HG03521 (cell line): ENCODE results near the gene C12orf56.
"Not testable (repeated sequence)": the region's sequence is repeated elsewhere in the genome, so short reads cannot be mapped to it uniquely, and the experiment has no call there.

Experiments used
- ATAC-seq: cut with Tn5 transposase; IDR thresholded peaks from one replicate; pipeline ENCODE4 v1.9.1; 2021; ENCODE audit warnings: mild to moderate bottlenecking, moderate library complexity; ENCODE audit not compliant: unreplicated experiment

The C12orf56 gene

GRCh38 chr12:64319540-64320225, 70.9 kb downstream of the C12orf56 start:
- ATAC-seq = not testable (repeated sequence)

- ATAC-seq = no peak
Measured at GRCh38 chr12:64318605-64319004, 72.0 kb downstream of the C12orf56 start.

- no peak for ATAC-seq
Measured at GRCh38 chr12:64311877-64312276, 78.7 kb downstream of the C12orf56 start.

DNA sequence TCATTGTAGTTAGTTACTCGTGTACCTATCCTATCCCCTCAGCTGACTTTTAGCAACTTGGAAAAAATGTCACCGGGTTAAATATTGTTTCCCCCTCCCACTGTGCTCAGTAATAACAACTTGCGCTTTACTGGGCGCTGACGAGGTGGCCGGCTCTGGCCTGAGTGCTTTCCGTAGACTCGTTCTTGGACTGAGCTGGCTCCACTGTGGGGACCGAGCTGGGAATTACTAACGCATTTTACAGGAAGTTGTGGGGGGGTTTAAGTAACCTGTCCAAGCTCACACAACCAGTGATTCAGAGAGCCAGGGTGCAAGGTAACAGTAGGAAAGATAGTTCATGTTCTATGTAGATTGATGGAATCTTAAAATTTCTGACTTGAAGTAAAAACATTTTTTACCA, 86.0 kb downstream of the C12orf56 start:
- no peak for ATAC-seq

- ATAC-seq = no peak
Measured at GRCh38 chr12:64299628-64300027, 90.9 kb downstream of the C12orf56 start.

GRCh38 chr12:64296301-64296700, 94.3 kb downstream of the C12orf56 start:
- no peak for ATAC-seq

DNA sequence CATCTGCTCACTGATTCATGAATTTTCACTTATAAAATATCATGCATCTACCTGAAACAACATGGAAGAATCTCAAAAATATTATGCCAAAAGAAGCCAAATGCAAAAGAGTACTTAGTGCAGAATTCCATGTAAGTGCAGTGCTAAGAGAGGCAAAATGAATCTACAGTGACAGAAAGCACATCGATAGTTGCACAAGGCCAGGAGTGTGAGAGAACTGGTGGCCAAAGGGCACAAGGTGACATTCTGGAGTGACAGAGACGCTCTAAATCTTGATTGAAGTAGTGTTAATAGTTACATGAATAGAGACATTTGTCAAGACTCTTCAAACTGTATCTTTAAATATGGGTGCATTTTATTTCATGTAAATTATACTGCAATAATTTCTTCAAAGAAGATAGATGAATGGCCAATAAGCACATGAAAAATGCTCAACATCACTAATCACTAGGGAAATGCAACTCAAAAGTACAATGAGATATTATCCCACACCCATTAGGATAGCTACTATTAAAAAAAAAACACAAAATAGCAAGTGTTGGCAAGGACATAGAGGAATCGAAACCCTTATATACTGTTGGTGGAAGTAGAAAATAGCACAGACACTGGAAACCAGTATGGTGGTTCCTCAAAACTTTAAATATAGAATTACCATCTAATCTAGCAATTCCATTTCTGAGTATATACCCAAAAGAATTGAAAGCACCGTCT, 96.7 kb downstream of the C12orf56 start:
- ATAC-seq = no peak

- not testable (repeated sequence) for ATAC-seq
Measured at GRCh38 chr12:64293174-64293573, 97.4 kb downstream of the C12orf56 start.

DNA sequence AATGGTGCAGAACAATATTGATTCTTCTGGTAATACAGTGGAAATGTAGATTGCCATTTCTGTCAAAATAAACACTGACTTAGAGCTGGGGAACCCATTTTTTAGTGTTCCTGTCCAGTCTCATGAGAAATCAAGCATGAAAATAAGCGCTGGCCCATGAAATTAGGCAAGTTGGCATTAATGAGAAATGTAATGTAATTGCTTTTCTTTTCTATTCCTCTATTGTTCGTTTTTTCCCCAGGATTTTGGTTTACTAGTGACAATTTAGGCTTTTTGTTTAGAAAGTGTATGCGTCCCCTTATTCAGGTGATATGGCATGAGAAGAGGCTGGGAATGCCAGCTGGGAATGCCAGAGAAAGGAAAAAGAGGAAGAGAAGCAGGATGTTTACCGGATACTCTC, 104.0 kb downstream of the C12orf56 start:
- no peak for ATAC-seq

DNA sequence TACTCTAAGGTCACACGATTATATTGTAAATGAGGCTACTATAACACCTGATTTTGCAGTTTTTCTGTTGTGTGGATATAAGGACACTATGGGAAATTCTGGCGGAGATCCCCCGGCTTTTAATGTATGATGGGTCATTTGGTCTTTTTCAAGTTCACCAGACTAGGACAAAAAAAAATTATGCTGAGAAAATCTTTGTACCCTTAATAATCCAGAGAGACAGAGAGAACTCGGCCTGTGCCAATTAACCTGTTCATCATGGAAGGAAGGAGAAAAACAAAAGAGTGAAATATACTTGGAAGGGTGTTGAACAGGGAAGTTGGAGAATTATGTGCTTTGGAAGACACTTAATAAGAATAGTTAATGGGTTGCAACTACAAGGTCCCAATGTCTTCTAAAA, 106.3 kb downstream of the C12orf56 start:
- no peak for ATAC-seq

GRCh38 chr12:64278421-64278820, 112.1 kb downstream of the C12orf56 start:
- ATAC-seq = no peak

DNA sequence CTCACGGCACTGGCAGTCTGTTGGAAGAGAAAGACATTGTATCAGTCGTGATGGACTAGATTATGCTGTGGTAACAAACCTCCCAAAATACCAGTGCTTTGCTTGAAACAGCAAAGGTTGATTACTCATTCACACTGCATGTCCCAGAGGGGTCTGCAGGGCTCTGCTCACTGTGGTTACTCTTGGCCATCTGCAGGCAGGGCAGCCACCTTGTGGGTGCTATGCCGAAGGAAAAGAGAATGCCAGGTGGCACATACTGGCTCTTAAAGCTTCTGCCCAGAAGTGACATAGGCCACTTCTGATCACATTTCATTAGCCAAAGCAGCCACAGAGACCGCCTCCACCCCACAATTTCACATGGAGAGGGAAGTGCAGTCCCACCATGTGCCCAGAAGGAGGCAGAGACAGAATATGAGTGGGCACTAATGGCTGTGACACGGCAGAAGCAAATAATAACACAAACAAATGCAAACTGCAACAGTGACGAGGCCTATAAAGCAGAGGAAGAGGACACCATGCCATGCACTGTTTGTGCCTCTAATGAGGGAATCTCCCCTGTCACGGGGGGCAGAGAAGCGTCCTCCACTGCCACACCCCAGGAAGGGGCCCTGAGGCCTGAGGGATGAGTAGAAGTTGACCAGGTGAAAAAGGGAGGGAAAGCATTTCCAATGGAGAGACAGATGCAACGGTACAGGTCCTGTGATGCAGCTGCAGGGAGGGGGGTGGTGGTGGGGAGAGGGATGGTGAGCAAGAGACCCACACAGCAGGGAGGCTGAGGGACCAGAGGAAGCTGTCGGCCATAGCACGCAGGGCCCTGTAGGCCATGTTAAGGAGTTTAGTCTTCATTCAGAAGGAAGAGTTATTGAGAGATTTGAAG, 116.8 kb downstream of the C12orf56 start:
- peak; percentile 40 for ATAC-seq

DNA sequence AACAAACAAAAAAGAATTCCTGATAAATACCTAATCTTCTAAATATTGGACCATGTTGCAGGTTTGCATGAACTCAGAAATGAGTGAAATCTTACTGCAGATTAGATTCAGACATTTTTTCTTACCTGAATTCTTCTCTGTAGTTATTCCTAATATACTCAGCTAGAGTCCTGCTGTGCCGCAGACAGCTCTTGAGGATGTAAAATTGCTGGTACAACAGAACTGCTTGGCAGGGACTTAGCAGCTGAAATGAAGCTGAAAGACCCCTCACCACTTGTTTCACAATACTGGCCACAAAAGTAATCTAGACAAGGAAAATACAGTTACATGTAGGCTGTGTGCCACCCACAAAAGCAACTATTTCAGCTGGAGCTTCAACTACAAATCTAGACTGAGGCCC, 120.1 kb downstream of the C12orf56 start:
- no peak for ATAC-seq

GRCh38 chr12:64269161-64269560, 121.4 kb downstream of the C12orf56 start:
- ATAC-seq = no peak

GRCh38 chr12:64268409-64268808, 122.1 kb downstream of the C12orf56 start:
- no peak for ATAC-seq

- no peak for ATAC-seq
Measured at GRCh38 chr12:64265839-64266238, 124.7 kb downstream of the C12orf56 start.

- no peak for ATAC-seq
Measured at GRCh38 chr12:64261813-64262212, 128.7 kb downstream of the C12orf56 start.

DNA sequence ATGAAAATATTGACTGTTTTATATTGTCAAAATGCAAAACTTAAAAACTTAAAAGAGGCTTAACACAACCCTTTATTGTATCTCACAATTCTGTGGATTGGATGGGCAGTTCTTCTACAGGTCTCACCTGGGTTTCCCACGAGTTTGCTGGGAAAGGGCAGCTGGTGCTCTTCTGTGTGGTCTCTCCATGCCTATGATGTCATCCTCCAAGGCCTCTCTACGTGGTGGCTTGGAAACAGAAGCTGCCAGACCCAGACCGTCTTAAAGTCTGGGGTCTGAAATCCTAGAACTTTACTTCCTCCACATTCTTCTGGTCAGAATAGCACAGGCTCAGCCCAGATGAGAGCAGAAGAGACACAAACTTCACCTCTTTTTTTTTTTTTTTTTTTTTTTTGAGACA, 132.0 kb downstream of the C12orf56 start:
- ATAC-seq = no peak

DNA sequence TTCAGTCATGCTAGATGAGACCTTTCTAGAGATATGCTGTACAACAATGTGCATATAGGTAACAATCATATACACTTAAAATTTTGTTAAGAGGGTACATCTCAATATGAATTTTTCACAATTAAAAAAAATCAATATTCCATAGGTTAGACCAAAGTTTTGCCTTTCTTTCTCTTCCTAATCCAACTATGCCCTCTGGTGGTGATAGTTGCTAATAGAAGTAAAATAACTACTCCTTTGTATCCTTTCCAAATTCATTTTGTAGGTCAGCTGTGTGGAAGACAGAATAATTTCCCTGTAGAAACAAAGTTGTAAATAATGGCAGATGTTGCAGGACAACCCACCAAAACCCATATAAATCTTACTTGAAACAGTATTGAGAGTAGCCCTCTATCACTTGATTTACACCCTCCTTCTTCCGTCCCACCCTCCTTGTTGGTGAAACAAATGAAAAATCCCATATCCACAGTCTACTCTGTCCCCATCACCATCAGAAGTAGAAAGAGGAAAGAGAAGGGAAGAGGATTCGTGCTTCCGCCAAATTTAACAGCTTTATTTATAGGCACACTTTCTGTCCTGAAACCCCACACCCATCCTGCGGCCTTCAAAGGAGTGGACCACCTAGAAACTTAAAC, 134.3 kb downstream of the C12orf56 start:
- ATAC-seq = no peak

DNA sequence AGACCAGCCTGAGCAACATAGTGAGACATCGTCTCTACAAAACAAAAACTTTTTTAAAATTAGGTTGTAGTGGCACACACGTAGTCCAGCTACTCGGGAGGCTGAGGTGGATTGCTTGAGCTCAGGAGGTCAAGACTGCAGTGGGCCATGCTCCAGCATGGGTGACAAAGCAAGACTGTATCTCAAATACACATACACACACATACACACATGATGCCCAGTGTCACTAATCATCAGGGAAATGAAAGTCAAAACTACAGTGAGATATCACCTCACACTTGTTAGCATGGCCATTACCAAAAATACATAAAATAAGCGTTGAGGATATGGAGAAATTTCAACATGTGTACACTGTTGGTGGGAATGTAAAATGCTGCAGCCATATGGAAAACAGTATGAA, 135.3 kb downstream of the C12orf56 start:
- no peak for ATAC-seq

DNA sequence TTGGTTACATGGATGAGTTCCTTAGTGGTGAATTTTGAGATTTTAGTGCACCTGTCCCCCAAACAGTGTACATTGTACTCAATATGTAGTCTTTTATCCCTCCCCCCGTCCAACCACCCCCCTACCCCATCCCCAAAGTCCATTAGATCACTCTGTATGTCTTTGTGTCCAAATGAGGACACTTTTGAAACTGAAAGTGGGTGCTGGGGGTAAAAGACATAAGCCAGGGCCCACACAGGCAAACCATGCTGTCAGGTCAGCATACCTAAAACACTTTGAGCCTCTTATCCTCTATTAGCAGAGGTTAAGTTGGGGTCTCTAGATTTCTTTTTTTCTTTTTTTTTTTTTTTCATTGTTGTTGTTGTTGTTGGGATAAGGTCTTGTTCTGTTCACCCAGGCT, 137.2 kb downstream of the C12orf56 start:
- no peak for ATAC-seq
